Chondrocyte (in vitro differentiated cells): ENCODE results near the gene CLMN. TPM values are rescaled to one million over a fixed set of nuclear protein-coding genes. Genes with fewer than 3 reads are reported as not detected.

Experiments used
- DNase-seq: peaks from one replicate; pipeline ENCODE4 v3.0.0; 2021; ENCODE audit warnings: mixed read lengths, low spot score
- H3K27ac Mint-ChIP-seq: one replicate; pipeline ENCODE4 v1.8.0; 2021; ENCODE audit warnings: mild to moderate bottlenecking, moderate library complexity, mixed read lengths; ENCODE audit not compliant: unreplicated experiment
- H3K27me3 Mint-ChIP-seq: 2 replicates; pipeline ENCODE4 v1.8.0; 2021; ENCODE audit warnings: low read depth, mixed read lengths
- H3K36me3 Mint-ChIP-seq: 2 replicates; pipeline ENCODE4 v1.8.0; 2021; ENCODE audit warnings: low read depth, mixed read lengths
- H3K4me1 Mint-ChIP-seq: 2 replicates; pipeline ENCODE4 v1.8.0; 2021; ENCODE audit warnings: low read depth, mild to moderate bottlenecking, mixed read lengths
- H3K4me3 Mint-ChIP-seq: one replicate; pipeline ENCODE4 v1.8.0; 2021; ENCODE audit warnings: mild to moderate bottlenecking, moderate library complexity, mixed read lengths; ENCODE audit not compliant: unreplicated experiment
- H3K9me3 Mint-ChIP-seq: 2 replicates; pipeline ENCODE4 v1.8.0; 2021; ENCODE audit warnings: low read depth, mixed read lengths
- total RNA-seq: library from RNA; stranded (reverse); gene quantifications from 3 replicates; pipeline ENCODE4 v1.2.1, GENCODE V29; 2021
- TF ChIP-seq, protein P1 (sequence below): fragments of 200-600 bp; sonication (generic); IDR thresholded peaks from 2 replicates; pipeline ENCODE4 v1.5.0; 2021; ENCODE audit warnings: antibody characterized with exemption, mild to moderate bottlenecking, moderate library complexity

Gene CLMN
- total RNA-seq, 1 donor from 2014 or later = 7.3 TPM

DNA sequence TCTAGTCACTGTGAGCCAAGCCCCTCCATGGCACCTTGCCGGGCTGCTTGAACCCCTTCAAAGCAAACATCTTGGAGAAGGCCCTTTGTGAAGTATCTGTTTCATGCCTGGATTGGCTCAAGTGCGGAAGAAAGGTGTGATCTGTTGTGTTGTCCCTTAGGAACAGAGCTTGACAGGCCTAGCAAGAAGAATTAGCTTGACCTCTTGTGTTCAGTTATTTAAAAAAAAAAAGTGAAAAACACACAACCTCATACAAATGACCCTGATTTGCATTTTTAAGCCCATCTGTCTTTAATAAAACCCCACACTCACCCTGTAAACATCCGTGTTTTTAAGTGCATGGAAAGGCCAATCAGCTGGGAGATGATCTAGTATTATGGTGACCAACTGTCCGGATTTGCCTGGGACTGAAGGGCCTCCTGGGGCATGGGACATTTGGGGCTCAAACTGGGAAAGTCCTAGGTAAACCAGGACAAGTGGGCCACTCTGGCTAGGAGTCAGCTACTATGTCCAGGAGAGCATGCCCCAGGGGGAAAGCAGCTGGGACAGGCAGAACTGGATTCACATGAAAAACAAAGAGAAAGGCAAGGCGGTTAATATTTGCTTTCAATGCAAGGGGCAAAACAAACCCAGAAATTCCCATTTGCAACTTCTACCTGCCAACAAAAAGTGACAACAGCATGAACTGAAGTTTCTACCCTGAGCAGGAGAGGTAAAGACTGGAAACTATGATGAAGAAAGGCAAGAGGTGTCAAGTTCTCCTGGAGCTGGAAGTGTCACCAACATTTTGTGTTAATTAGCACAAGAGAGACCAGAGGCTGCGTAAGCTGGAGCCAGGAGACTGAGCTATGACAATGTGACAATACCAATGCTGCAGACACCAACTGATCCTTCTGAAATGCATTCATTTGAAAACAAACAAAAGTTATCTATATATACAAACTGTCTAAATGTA lies 78.6 kb downstream of the CLMN start:
- Mint-ChIP-seq H3K27me3 (peaks cover 1% of the 10 kb centered on the region), H3K9me3 (no peaks in the 10 kb centered on the region), H3K27ac (no peak overlapping the region), H3K36me3 (no peaks in the 10 kb centered on the region), H3K4me3 (no peak overlapping the region), H3K4me1 (peaks cover 2% of the 10 kb centered on the region)
- TF ChIP-seq, protein P1, sequence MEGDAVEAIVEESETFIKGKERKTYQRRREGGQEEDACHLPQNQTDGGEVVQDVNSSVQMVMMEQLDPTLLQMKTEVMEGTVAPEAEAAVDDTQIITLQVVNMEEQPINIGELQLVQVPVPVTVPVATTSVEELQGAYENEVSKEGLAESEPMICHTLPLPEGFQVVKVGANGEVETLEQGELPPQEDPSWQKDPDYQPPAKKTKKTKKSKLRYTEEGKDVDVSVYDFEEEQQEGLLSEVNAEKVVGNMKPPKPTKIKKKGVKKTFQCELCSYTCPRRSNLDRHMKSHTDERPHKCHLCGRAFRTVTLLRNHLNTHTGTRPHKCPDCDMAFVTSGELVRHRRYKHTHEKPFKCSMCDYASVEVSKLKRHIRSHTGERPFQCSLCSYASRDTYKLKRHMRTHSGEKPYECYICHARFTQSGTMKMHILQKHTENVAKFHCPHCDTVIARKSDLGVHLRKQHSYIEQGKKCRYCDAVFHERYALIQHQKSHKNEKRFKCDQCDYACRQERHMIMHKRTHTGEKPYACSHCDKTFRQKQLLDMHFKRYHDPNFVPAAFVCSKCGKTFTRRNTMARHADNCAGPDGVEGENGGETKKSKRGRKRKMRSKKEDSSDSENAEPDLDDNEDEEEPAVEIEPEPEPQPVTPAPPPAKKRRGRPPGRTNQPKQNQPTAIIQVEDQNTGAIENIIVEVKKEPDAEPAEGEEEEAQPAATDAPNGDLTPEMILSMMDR = no peak
- no peak for DNase-seq

DNA sequence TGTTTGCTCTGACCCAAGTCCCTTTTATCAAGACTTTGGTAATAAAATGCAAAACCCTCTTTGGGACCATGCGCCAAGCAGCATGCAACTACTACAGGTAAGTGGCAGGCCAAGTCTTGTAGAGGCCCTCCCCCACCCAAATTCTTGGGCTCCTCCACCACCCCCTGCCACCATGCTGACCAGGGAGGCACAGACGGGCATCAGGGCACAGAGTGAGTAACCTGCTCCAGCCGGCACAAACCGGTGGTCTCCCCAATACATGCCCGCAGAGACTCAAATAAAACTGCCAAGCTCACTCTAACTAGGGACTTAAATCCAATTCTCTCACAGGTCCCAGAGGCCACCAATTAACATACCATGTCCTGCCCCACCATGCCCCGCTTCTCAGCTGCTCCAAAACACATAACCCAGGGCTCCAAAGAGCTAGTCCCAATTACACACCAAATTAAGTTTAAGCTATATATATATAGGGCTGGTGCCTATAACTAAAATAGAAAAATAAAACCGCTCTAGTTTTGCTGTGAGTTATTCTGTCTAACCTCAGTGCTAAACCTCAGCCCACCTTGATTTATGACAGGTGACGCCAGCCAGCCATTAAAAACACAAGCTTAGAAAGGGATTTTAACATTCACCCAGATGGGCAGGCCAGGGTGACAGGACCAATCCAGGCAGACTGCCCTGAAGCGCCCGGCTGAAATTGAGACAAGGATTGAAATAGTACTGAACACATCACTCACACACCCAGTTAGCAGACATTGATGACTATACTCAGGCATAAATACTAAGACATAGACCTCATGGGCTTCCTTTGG lies 81.0 kb downstream of the CLMN start:
- Mint-ChIP-seq H3K9me3 (no peaks in the 10 kb centered on the region), H3K27ac (no peak overlapping the region), H3K4me3 (no peak overlapping the region), H3K36me3 (no peaks in the 10 kb centered on the region), H3K27me3 (peaks cover 1% of the 10 kb centered on the region), H3K4me1 (peaks cover 9% of the 10 kb centered on the region)
- no peak for DNase-seq
- TF ChIP-seq, protein P1 = no peak

DNA sequence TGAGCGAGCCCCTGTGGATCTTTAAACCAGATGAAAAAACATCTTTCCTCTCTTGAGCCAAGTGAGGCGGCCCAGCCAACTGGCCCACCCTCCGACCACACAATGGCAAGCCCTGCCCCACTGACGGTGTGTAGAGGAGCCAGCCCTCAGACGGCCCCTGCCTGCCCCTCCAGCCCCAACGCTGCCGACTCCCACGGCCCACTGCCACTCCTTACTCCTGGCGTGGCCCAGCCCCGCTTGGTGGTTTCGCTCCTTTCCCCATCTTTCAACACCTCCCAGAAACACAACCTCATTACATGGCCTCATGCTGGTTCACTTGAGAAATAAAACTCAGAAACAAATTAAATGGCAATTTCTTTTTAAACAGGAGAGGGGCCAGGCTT lies 81.8 kb downstream of the CLMN start:
- Mint-ChIP-seq H3K36me3 (no peaks in the 10 kb centered on the region), H3K27me3 (peaks cover 1% of the 10 kb centered on the region)

DNA sequence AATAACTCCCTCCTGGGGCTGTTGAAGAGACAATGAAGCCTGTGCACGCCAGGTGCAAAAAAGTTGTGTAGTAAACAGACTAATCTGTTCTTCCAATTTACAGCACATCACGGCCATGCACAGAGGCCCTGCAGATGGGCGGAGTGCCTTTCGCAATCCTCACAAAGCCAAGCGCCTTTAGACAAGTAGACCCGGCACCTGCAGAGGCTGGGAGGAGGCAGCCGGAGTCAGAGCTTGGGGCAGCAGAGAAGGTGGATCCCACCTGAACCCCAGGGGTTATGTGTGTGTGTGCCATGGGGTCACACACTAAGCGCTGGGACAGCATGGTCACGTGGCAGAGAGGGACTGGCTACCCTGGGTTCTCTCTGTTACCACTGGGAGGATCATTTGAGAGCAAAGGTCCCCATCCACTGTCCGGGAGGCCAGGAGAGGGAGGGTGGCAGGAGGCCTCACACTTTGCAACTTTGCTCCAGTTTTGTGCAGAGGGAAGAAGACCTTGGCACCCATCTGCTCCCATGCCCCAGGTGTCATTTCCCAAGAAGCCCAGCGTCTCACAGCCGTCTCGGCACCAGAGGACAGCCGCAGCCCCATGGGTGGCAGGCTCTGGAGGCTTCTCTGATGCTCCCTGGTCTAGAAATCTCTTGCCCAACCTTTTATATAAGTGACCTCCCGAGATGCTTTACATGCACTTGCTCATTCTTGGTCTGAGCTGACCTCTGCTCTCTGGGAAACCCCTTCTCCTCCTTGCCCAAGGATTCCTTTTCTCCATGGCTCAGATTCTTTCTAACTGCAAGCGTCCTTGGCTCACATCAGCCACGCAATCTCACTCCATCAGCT lies 82.4 kb downstream of the CLMN start:
- peaks cover 1% of the 10 kb centered on the region for H3K27me3 Mint-ChIP-seq
- no peak for DNase-seq

More for the DNA sequence above, 81.8 kb downstream of the CLMN start:
- Mint-ChIP-seq H3K27ac (no peak overlapping the region), H3K9me3 (peaks cover 3% of the 10 kb centered on the region), H3K4me1 (peaks cover 13% of the 10 kb centered on the region), H3K4me3 (no peak overlapping the region)
- no peak for DNase-seq
- TF ChIP-seq, protein P1 = no peak

More for the DNA sequence above, 82.4 kb downstream of the CLMN start:
- H3K4me1 Mint-ChIP-seq = peaks cover 13% of the 10 kb centered on the region
- H3K27ac Mint-ChIP-seq = no peak overlapping the region
- H3K9me3 Mint-ChIP-seq = peaks cover 3% of the 10 kb centered on the region
- H3K4me3 Mint-ChIP-seq = no peak overlapping the region
- no peaks in the 10 kb centered on the region for H3K36me3 Mint-ChIP-seq
- TF ChIP-seq, protein P1 = no peak
